ENCODE data around the gene OR10A3.

OR10A3 gene

GRCh38 chr11:7936615-7937014, 4.9 kb downstream of the OR10A3 start:
- DNase-seq (ENCODE audit: low spot score) = peak; percentile 10

GRCh38 chr11:7931168-7931567, 10.3 kb downstream of the OR10A3 start, which contains the start of gene OR10A6:
Gene OR10A6 (minus strand): TSS chr11:7931268. CDS start chr11:7928662, 2,606 bp downstream.
- no peak for DNase-seq (ENCODE audit: low spot score)

- DNase-seq (ENCODE audit: low spot score) = no peak
These were observed 13.9 kb downstream of the OR10A3 start for GRCh38 chr11:7927635-7928034.

GRCh38 chr11:7924536-7924935, 17.0 kb downstream of the OR10A3 start:
- no peak for DNase-seq (ENCODE audit: low spot score)

GRCh38 chr11:7918141-7918540, 23.4 kb downstream of the OR10A3 start:
- DNase-seq (ENCODE audit: low spot score) = no peak

GRCh38 chr11:7911011-7911410, 30.5 kb downstream of the OR10A3 start:
- no peak for DNase-seq (ENCODE audit: low spot score)

- DNase-seq (ENCODE audit: low spot score) = no peak
These were observed 31.2 kb downstream of the OR10A3 start for GRCh38 chr11:7910286-7910788.

GRCh38 chr11:7909585-7910285, 31.8 kb downstream of the OR10A3 start:
- DNase-seq (ENCODE audit: low spot score) = no peak

- no peak for DNase-seq (ENCODE audit: low spot score)
These were observed 34.4 kb downstream of the OR10A3 start for GRCh38 chr11:7907121-7907520.

- DNase-seq (ENCODE audit: low spot score) = no peak
These were observed 35.0 kb downstream of the OR10A3 start for GRCh38 chr11:7906481-7906880.

- no peak for DNase-seq (ENCODE audit: low spot score)
These were observed 35.5 kb downstream of the OR10A3 start for GRCh38 chr11:7905961-7906429.

- no peak for DNase-seq (ENCODE audit: low spot score)
These were observed 36.0 kb downstream of the OR10A3 start for GRCh38 chr11:7905549-7905948.

- DNase-seq (ENCODE audit: low spot score) = no peak
These were observed 36.6 kb downstream of the OR10A3 start for GRCh38 chr11:7904917-7905316.

- no peak for DNase-seq (ENCODE audit: low spot score)
These were observed 37.6 kb downstream of the OR10A3 start for GRCh38 chr11:7903940-7904339.

- no peak for DNase-seq (ENCODE audit: low spot score)
These were observed 40.1 kb downstream of the OR10A3 start for GRCh38 chr11:7901319-7901854.

GRCh38 chr11:7900686-7901085, 40.8 kb downstream of the OR10A3 start:
- DNase-seq (ENCODE audit: low spot score) = no peak

GRCh38 chr11:7899418-7899817, 42.1 kb downstream of the OR10A3 start:
- no peak for DNase-seq (ENCODE audit: low spot score)

- DNase-seq (ENCODE audit: low spot score) = no peak
These were observed 42.7 kb downstream of the OR10A3 start for GRCh38 chr11:7898666-7899283.

GRCh38 chr11:7896009-7896785, 45.3 kb downstream of the OR10A3 start:
- DNase-seq (ENCODE audit: low spot score) = no peak

GRCh38 chr11:7894251-7894650, 47.3 kb downstream of the OR10A3 start:
- no peak for DNase-seq (ENCODE audit: low spot score)

- DNase-seq (ENCODE audit: low spot score) = no peak
These were observed 47.7 kb downstream of the OR10A3 start for GRCh38 chr11:7893796-7894195.

GRCh38 chr11:7892840-7893254, 48.7 kb downstream of the OR10A3 start:
- DNase-seq (ENCODE audit: low spot score) = peak; percentile 60
